Measurements from ENCODE around the gene C1S. TPM values are rescaled to one million over a fixed set of nuclear protein-coding genes. Genes with fewer than 3 reads are reported as not detected.

Gene C1S
- total and polyA plus RNA-seq, 2 experiments from 2014 or later = 4.9 to 9.7 TPM

DNA sequence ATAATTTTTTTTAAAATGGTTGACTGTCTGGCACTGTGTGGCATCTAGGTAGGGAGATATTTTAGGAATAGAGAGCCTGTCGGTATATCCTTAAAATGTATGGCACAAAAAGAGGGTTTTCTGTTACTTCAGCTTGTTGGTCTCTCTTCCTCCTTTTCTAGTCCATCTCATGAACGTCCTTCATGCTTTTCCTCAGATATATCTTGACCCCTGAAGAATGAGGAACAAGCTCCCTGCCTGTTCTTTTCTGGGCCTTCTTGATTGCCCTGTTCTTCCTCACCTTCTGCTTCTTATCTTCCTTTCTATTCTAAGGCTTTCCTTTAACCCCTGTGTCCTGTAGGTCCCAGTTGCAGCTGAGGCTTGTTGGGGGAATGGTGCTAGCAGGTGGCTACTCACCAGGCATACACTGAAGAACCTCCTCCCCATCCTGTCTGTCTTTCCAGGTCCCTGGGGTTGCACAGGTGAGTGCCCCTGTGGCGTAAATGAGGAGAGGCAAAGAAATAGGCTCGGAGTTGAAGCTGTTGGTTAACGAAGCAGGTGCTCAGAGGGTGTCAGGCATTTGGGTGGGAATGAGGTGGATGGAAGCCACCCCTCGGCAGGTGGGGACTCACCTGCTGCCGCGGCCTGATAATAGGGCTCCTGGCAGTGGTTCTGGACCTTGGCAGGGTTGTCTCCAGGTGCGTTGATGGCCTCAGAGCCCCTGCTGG lies 38.9 kb downstream of the C1S start (continued):
- TF ChIP-seq, protein P1, sequence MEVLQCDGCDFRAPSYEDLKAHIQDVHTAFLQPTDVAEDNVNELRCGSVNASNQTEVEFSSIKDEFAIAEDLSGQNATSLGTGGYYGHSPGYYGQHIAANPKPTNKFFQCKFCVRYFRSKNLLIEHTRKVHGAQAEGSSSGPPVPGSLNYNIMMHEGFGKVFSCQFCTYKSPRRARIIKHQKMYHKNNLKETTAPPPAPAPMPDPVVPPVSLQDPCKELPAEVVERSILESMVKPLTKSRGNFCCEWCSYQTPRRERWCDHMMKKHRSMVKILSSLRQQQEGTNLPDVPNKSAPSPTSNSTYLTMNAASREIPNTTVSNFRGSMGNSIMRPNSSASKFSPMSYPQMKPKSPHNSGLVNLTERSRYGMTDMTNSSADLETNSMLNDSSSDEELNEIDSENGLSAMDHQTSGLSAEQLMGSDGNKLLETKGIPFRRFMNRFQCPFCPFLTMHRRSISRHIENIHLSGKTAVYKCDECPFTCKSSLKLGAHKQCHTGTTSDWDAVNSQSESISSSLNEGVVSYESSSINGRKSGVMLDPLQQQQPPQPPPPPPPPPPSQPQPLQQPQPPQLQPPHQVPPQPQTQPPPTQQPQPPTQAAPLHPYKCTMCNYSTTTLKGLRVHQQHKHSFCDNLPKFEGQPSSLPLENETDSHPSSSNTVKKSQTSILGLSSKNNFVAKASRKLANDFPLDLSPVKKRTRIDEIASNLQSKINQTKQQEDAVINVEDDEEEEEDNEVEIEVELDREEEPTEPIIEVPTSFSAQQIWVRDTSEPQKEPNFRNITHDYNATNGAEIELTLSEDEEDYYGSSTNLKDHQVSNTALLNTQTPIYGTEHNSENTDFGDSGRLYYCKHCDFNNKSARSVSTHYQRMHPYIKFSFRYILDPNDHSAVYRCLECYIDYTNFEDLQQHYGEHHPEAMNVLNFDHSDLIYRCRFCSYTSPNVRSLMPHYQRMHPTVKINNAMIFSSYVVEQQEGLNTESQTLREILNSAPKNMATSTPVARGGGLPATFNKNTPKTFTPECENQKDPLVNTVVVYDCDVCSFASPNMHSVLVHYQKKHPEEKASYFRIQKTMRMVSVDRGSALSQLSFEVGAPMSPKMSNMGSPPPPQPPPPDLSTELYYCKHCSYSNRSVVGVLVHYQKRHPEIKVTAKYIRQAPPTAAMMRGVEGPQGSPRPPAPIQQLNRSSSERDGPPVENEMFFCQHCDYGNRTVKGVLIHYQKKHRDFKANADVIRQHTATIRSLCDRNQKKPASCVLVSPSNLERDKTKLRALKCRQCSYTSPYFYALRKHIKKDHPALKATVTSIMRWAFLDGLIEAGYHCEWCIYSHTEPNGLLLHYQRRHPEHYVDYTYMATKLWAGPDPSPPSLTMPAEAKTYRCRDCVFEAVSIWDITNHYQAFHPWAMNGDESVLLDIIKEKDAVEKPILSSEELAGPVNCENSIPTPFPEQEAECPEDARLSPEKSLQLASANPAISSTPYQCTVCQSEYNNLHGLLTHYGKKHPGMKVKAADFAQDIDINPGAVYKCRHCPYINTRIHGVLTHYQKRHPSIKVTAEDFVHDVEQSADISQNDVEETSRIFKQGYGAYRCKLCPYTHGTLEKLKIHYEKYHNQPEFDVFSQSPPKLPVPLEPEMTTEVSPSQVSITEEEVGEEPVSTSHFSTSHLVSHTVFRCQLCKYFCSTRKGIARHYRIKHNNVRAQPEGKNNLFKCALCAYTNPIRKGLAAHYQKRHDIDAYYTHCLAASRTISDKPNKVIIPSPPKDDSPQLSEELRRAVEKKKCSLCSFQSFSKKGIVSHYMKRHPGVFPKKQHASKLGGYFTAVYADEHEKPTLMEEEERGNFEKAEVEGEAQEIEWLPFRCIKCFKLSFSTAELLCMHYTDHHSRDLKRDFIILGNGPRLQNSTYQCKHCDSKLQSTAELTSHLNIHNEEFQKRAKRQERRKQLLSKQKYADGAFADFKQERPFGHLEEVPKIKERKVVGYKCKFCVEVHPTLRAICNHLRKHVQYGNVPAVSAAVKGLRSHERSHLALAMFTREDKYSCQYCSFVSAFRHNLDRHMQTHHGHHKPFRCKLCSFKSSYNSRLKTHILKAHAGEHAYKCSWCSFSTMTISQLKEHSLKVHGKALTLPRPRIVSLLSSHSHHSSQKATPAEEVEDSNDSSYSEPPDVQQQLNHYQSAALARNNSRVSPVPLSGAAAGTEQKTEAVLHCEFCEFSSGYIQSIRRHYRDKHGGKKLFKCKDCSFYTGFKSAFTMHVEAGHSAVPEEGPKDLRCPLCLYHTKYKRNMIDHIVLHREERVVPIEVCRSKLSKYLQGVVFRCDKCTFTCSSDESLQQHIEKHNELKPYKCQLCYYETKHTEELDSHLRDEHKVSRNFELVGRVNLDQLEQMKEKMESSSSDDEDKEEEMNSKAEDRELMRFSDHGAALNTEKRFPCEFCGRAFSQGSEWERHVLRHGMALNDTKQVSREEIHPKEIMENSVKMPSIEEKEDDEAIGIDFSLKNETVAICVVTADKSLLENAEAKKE (CRISPR knock-in tag; IDR thresholded peaks at IDR 0.05) = no peak

DNA sequence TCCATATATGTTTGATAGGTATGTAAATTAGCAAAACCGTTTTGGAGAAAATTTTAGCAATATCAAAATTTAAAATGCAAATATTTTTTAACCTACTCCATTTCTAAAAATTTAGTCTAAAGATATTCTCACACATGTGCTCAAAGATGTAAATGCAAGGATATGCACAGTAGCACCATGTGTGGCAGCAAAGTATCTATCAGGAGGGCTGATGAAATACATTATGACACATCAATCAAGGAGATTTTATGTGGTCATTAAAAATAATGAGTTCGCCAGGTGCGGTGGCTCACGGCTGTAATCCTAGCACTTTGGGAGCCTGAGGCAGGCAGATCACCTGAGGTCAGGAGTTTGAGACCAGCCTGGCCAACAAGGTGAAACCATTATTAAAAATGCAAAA lies 39.7 kb downstream of the C1S start:
- DNase-seq (ENCODE audit: low spot score) = no peak
- no peak overlapping the region for H3K27ac Mint-ChIP-seq
- no peak for TF ChIP-seq CREB1 (CRISPR knock-in tag; IDR thresholded peaks at IDR 0.05; ENCODE audit: low read depth)
- TF ChIP-seq, protein P2, sequence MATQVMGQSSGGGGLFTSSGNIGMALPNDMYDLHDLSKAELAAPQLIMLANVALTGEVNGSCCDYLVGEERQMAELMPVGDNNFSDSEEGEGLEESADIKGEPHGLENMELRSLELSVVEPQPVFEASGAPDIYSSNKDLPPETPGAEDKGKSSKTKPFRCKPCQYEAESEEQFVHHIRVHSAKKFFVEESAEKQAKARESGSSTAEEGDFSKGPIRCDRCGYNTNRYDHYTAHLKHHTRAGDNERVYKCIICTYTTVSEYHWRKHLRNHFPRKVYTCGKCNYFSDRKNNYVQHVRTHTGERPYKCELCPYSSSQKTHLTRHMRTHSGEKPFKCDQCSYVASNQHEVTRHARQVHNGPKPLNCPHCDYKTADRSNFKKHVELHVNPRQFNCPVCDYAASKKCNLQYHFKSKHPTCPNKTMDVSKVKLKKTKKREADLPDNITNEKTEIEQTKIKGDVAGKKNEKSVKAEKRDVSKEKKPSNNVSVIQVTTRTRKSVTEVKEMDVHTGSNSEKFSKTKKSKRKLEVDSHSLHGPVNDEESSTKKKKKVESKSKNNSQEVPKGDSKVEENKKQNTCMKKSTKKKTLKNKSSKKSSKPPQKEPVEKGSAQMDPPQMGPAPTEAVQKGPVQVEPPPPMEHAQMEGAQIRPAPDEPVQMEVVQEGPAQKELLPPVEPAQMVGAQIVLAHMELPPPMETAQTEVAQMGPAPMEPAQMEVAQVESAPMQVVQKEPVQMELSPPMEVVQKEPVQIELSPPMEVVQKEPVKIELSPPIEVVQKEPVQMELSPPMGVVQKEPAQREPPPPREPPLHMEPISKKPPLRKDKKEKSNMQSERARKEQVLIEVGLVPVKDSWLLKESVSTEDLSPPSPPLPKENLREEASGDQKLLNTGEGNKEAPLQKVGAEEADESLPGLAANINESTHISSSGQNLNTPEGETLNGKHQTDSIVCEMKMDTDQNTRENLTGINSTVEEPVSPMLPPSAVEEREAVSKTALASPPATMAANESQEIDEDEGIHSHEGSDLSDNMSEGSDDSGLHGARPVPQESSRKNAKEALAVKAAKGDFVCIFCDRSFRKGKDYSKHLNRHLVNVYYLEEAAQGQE (IDR thresholded peaks at IDR 0.05; ENCODE audit: unreplicated experiment) = no peak
- TF ChIP-seq, protein P3, sequence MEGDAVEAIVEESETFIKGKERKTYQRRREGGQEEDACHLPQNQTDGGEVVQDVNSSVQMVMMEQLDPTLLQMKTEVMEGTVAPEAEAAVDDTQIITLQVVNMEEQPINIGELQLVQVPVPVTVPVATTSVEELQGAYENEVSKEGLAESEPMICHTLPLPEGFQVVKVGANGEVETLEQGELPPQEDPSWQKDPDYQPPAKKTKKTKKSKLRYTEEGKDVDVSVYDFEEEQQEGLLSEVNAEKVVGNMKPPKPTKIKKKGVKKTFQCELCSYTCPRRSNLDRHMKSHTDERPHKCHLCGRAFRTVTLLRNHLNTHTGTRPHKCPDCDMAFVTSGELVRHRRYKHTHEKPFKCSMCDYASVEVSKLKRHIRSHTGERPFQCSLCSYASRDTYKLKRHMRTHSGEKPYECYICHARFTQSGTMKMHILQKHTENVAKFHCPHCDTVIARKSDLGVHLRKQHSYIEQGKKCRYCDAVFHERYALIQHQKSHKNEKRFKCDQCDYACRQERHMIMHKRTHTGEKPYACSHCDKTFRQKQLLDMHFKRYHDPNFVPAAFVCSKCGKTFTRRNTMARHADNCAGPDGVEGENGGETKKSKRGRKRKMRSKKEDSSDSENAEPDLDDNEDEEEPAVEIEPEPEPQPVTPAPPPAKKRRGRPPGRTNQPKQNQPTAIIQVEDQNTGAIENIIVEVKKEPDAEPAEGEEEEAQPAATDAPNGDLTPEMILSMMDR (conservative IDR thresholded peaks at IDR 0.05; ENCODE audit: low read depth in 2 of 2) = no peak
- no peak for TF ChIP-seq EZH2 (IDR thresholded peaks at IDR 0.05; ENCODE audit: low read depth, unreplicated experiment)
- no peak for TF ChIP-seq JUNB (IDR thresholded peaks at IDR 0.05; ENCODE audit: unreplicated experiment)
- TF ChIP-seq, protein P4, sequence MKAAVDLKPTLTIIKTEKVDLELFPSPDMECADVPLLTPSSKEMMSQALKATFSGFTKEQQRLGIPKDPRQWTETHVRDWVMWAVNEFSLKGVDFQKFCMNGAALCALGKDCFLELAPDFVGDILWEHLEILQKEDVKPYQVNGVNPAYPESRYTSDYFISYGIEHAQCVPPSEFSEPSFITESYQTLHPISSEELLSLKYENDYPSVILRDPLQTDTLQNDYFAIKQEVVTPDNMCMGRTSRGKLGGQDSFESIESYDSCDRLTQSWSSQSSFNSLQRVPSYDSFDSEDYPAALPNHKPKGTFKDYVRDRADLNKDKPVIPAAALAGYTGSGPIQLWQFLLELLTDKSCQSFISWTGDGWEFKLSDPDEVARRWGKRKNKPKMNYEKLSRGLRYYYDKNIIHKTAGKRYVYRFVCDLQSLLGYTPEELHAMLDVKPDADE (IDR thresholded peaks at IDR 0.05) = no peak
- TF ChIP-seq ZNF114 (CRISPR knock-in tag; IDR thresholded peaks at IDR 0.05) = no peak

More for the DNA sequence above, 39.7 kb downstream of the C1S start:
- Histone ChIP-seq H3K27me3 (ENCODE audit: insufficient read depth) (no peaks in the 10 kb centered on the region), H3K36me3 (ENCODE audit: insufficient read depth) (no peaks in the 10 kb centered on the region), H3F3A (replicated peaks; ENCODE audit: low read depth) (no peaks in the 10 kb centered on the region), H3K79me2 (replicated peaks; ENCODE audit: insufficient read depth) (no peaks in the 10 kb centered on the region), H3K9me2 (ENCODE audit: insufficient read depth) (no peaks in the 10 kb centered on the region), H3K27ac (ENCODE audit: low read depth) (no peak overlapping the region), H4K20me1 (replicated peaks; ENCODE audit: insufficient read depth) (no peaks in the 10 kb centered on the region; the same call in 1 of the 2 replicates), H3K4me2 (no peak overlapping the region), H3K4me1 (ENCODE audit: insufficient read depth) (peaks cover 7% of the 10 kb centered on the region), H2AFZ (no peak overlapping the region), H3K4me3 (no peak overlapping the region)
- peaks cover 16% of the 10 kb centered on the region; the same call in 2 of the 3 replicates for H3K4me1 Mint-ChIP-seq
- H3K27me3 Mint-ChIP-seq (ENCODE audit: insufficient read depth, low read depth, poor library complexity) = peaks cover 12% of the 10 kb centered on the region
- no peak for ATAC-seq
- H3K9me3 Mint-ChIP-seq = no peaks in the 10 kb centered on the region
- peaks cover 16% of the 10 kb centered on the region for H3K36me3 Mint-ChIP-seq (ENCODE audit: low read depth)
- H3K4me3 Mint-ChIP-seq = no peak overlapping the region
